HG02623 (cell line): ENCODE measurements around the gene GNAQ.
"Not testable (repeated sequence)": the region's sequence is repeated elsewhere in the genome, so short reads cannot be mapped to it uniquely, and the experiment has no call there.

Source experiments
- ATAC-seq: cut with Tn5 transposase; IDR thresholded peaks from one replicate; pipeline ENCODE4 v1.9.1; 2021; ENCODE audit warnings: moderate library complexity; ENCODE audit not compliant: unreplicated experiment

Gene GNAQ

DNA sequence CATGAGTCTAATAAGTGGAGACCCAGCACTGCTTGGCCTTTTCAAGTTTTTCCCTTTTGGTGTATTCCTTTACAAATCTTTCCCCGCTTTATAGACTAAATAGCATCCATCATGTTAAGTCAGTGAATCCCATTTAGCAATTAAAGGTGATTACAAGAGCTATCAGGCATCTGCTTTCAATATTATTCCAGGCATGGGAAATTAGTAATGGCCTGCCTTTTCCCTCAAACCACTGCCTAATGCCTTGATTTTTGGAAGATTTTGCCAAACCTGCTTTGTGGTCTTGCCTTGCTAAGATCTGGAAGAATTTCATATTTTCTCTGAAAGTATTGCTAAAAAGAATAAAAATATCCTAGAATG is 280.6 kb downstream of the GNAQ start:
- ATAC-seq, result no peak

DNA sequence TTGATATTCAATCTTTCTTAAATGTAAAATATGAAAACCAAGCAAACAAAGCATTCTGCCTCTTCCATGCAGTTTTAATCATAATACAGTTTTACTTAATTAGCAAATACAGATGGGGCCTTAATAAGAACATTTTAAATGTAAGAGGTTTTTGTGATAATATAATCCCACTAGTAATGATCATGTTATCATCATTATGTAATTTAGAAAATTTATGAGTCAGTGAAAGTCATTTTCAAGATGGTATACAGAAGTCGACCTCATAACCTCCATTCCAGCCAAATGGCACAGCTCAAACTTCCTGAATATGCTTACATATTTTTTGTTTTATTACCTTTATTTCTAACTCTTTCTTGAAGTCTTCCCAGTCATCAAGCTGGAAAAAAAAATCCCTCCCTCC is 281.3 kb downstream of the GNAQ start:
- ATAC-seq, result no peak

DNA sequence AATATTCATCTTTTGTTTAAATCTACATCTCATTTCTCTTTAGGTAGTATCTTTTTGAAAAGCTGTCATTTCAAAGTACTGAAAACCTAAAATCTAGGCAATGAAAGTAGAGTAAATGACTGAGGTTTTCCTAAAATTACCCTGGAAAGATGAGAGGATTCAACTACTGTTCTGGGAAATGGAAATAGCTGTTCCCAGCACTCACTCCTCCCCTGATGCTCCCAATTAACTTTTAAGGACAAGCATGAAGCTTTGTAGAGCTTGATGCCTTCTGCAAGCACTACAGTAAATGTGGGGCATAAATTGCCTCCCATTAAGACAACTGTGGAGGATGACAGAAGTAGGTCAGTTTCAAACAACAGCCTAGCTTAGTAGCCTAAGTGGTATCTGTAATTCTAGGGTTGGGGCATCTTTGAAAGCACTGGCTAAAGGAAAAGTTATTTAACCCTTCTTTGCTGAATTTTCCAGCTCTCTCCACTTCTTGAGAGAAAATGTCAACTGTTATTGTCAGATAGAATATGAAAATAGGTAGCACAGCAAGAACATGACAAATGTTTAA is 283.3 kb downstream of the GNAQ start:
- no peak for ATAC-seq

DNA sequence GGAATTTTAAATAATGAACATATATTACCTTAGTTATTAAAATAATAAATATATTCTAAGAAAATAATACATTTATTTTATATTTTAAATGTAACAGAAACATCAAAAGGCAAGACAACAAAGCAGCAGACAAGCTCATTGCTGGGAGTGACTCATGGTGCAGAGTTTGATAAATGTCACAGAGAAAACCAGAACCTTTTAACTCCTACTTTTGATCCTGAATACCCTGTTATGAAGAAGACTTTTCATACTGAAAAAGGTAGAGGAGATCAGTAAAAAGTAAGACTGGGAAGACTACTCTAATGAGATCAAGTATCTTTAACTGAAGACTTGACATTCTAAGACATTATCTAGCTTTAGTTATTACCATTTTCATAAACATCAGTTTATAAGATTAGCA is 284.4 kb downstream of the GNAQ start:
- no peak for ATAC-seq

DNA sequence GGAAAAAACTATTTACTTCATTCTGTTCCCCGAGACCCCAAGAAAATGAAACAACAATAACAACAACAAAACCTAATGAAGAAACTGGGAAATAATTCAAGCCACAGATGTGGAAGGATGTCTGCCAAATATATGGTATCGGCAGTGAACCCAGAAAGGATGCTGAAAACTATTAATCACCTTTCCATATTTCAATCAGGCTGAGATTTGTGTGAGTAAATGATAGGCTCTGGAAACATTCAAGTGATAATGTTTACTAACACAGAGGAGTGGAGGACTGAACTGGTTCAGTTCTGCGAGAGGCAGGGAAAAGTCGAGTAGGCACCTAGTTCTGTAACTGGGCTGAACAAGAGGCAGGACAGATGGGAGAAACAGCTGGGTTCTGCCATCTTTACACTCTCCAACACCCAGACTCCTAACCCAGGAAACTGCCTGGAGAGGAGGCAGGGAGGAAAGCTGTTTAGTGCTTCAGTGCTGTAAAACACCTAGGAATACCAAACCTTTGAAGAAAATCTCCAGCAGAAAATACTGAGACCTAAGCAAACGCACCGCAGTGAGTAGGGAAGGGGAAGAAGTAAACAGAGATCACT is 286.7 kb downstream of the GNAQ start:
- no peak for ATAC-seq

DNA sequence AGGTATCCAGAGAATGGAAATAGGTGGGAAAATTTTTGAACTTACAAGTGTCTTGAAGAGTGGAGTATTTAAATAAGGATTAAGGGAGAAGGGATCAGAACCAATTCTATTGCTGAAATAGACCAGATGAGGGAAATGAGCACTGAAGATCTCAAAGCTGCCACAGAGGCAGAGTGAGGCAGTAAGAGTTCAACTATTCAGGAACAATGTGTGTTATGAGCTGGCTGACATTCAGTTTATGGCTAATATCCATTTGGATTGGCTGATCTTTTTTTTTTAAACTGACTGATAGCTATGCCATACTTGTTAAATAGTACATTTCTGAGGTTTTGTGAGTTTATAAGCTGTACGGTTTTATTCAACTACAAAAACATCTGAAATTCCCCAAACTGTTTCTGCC is 288.2 kb downstream of the GNAQ start:
- ATAC-seq, result no peak

DNA sequence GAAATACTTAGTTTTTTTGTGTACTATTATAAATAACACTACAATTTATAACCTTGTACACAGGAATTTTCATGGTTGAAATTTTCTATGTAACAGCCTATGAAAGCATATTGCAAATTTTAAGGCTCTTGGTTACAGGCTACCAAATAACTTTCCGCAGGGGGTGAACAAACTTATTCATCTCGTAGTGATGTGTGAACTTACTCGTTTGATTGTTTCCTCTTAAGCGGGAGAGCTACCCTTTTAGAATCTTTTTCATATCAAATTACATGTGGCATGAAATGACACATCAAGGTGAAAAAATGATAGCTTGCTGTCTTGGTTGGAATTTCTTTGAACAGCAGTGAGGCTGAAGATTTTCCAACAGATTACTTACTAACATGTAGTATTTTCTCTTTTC is 292.7 kb downstream of the GNAQ start:
- no peak for ATAC-seq

DNA sequence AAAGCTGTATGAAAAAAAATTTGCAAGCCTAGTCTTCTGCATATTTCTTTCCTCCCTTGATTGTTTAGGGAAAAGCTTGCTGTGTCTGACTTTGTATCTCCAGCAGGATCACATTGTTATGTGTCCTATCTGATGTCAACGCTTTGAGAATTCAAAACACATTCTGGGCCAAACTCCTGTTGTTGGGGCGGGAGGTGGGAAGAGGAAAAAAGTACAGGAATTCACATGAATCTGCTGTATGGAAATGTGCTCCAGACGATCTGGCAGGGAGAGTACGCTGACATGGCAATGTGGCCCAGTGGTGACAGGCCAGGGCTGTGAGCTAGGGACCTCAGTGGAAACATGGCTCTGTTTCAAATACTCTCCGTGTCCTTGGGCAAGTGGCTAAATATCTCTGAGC is 296.1 kb downstream of the GNAQ start:
- no peak for ATAC-seq

DNA sequence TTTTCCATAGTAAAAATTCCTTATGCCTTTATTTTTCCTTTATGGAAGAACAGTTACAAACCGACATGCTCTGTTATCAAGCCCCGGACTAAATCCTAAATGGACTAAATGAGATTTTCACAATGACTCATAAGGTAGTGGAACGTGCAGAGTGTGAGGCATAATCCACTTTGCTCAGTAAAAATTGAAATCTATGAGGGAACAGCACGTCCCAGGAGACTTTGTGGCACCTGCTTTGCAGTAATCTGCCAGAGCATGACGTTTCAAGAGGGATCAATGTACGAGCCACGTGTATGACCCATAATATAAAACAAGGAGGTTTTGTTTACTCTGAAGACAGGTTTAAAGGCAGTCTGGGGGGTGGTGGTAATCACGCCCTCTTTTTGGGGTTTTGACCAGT is 299.7 kb downstream of the GNAQ start:
- no peak for ATAC-seq

DNA sequence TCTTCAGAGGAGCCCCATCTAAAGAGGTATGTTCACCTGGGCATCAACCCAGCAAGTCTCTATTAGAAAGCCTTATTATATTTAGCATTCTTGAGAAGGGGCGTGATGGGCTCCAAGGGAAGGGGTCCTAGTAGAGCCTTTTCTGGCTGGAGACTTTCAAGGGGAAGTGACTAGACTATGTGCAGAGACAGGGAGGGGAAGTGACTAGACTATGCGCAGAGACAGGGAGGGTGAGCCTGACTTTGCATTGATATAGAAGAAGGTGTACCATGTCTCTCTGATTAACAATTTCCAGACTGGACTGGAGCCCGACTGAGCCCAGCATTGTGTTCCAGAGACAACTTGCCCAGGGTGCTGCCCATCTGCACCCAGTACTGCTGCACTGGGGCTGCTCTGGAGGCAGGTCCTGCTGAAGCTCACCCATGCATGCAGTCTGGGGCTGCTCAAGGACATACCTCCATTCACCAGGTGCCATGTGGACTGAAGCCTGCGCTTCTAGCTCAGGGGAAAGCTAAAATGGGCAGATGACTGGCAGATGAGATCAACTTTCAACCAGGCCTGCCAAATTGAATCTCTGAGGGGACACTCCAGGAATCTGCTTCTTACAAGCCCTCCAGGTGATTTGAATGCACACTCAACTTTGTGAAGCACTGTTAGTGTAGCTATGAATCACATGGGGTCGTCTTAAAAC is 300.5 kb downstream of the GNAQ start:
- no peak for ATAC-seq

DNA sequence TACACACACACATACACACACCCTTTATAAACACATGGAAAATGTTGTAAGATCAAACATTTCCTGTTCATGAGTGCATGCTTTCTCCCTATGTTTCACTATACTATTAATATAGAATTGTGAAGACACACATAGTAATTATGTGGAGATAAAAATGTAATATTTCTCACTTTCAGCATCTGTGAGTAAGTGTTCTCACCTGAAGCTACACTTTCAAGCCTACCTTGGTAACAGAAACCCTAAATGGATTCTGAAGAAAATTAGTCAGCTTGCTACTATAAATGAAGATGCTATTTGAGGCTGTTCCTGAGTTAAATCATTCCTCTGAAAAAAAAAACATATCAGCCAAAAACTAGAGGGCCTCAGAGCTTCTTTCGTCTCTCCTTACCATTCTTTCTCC is 302.4 kb downstream of the GNAQ start:
- ATAC-seq, result no peak

DNA sequence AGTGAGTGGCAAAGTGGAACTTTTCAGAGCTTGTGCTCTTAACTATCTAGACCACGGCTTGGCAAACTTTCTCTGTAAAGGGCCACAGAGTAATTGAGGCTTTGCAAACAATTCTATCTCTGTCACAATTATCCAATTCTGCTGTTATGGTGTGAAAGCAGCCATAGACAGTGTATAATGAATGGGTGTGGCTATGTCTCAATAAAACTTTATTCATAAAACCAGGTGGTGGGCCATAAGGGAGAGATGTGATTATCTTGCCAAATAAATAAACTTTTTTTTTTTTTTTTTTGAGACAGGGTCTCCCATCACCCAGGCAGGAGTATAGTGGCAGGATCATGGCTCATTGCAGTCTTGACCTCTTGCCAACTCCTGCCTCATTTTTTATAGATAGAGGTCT is 304.8 kb downstream of the GNAQ start:
- no peak for ATAC-seq

DNA sequence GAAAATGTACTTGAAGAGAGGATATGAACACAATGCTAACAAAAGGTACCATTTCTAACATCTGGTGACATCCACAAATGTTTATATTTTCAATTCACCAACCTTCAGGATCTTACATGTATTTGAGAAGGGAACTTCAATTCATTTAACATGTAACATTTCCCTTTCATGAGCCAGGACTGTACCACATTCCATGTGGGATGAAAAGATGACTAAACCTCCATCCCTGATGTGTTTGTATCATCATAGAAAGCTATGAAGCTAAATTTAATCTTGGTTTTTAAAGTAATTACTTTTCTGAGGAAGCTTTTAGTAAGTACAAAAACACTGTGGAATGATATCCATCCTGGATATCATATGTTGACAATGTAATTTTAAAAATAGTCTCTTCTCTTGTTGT is 305.3 kb downstream of the GNAQ start:
- ATAC-seq, result no peak

DNA sequence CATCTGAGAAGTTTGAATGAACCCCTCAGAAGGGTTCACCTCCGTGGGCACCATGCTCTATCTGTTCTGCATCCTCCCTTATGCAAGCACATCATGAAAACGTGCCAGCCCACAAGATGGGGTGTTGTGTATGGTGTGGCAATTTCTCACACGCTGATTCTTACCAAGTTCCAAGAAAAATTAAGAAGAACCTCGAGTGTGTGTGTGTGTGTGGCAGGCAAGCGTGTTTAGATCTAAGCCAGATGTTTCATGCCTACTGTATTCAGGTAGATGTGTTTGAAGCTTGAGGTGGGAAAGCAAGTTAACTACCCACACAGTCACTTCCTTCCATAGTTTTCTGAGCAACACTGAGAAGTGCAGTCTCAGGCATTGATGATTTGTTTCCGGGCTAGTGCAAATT is 305.8 kb downstream of the GNAQ start:
- no peak for ATAC-seq

DNA sequence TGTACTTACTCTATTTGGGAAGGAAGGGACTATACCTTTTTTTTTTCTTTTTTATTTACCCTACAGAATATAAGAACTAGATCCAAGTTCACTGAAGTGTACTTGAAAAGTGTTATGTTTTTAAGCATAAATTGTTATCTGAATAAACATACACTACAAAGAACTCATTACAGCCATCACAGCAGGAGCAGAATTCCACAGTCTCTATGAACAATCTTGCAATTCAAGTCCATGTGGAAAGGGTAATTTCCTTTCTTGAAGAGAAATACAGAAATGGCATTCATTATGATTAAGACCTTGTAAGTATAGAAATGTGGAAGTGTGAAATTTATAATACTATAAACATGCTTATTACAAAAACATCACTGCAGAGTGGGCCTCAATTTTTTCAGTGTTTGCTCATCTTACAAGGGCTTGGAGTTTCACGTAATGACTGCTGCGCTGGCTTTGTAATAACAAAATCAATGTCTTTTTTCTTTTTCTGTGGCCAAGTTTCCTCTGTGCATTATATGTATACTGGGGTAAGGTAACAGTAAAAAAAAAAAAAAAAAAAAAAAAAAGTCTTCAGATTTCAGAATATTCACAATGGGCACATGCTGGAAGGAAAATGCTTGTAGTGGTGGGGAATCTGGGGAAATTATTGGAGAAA is 306.4 kb downstream of the GNAQ start:
- no peak for ATAC-seq

DNA sequence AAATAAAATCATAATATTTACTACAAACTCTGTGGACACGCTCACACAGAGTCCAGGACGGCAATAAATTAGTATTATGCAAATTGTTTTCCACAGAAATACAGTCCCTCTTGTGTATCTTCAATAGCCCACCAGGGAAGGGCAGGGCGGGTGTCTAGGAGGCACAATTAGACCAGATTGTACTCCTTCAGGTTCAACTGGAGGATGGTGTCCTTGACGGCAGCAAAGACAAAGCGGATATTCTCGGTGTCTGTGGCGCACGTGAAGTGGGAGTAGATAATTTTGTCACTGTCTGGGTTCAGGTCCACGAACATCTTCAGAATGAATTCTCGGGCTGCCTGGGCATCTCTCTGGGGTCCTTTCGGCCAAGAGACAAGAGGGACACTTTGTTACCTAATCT is 310.5 kb downstream of the GNAQ start:
- ATAC-seq, result not testable (repeated sequence)

DNA sequence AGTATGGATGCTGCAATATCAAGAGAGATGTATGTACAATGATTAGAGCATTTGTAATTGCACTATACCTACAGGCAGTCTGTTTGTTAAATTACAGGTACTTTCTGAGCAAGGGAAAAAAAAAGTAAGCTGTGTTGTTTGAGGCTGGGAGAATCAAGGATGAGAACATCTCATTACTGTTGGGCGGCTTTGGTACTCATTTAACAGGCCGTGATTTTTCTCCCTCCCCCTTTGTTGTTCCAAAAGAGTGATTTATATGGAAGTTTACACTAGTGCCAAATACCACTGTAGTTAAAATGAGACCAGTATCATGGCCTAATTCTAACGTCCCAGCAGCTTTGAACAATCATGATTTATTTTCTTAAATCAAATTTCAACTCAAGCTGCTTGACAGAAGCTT is 312.3 kb downstream of the GNAQ start:
- ATAC-seq, result no peak

DNA sequence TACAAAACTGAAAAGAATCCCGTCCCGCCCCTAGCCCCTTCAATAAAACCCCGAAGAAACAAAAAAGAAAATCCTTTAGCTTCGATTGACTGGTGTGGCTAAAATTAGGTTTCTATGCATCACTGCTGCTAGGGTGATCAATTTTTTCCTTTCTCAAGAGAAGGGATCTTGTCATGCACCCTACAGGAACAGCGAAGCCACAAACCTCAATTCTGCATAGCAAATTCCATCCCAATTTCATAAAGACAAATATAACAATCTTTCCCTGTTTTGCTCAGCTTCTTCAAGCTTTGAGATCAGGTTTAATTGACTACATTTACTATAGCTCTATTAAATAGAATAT is 313.3 kb downstream of the GNAQ start:
- ATAC-seq, result not testable (repeated sequence)

DNA sequence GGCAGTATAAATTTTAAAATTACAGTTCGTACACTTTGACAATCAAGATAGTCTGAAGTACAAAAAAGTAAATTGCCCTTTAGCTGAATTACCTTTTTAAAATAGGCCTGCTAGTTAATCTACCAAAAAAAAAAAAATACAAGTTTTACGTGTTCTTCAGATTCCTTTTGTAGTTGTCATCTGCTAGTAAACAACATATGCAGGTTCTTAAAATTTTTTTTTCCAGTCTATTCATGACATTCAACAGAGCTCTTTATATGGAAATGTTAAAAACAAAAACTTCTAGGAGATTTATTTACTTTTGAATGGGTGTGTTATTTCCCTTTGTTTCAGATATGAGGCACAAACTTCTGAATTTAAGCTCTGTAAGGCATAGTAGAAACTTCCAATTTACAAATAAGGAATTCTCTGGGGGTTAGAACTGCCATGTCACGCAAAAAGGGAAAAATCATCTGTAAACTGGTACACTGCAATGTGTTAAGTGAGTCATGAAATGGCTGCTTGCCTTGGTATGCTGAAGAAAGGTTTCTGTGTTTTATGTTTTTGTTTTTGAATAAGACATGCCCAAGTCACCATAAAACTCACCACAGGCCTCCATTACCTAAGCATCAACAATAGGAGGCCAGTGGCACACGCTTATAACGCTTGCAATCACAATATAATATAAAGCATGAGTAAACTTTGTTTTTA is 313.9 kb downstream of the GNAQ start:
- not testable (repeated sequence) for ATAC-seq

DNA sequence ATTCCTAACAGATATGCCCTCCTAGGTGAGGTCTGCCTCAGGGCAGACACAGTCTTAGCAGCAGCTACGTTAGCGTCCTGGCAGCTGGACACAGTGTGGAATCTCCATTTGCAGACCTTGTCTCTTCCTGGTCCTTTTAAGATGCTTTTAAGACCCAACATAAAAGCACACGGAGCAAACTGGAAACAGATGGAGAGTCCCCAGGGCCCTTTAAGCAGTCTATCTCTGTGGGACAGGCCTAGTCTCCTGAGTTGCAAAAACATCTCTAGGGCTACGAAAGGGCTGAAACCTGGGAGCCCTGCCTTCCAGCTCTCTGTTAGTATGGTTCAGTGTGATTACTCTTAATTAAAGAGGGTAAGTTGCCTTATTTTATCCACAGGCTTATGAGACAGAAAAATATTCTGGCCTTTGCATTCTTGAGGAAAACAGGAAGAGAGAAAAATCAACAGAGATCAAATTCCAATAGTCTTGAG is 317.5 kb downstream of the GNAQ start:
- ATAC-seq, result no peak

DNA sequence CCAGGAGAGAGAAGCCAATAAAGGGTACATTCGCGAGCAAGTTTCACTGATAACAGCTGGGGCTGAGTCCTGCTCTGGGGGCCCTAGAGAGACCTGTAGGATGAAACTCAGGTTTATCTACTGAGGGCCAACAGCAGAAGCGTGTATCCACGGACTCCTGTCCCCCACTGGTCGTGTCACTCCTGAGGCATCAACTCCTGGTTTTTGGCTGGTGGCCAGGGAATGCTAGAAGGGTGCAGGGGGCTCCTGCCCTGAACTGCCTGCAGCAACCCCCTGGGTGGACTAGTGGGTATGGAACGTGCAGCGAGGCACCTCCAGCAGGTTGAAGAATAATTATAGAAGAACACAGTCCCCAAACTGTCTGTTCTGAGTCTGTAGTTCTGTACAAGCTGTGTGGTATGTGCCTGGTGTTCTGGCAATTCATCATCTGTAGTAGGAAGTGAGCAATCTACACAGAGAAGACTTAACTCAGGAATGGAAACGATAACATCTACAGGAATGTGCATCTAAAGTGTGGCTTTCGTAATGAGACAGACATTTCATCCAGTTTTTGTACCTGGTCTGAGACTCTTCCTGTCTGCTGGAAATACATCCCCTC is 319.0 kb downstream of the GNAQ start:
- no peak for ATAC-seq
